ENCODE results near the gene BCL11B. TPM values are rescaled to one million over a fixed set of nuclear protein-coding genes. Genes with fewer than 3 reads are reported as not detected.
"Not testable (repeated sequence)": the region's sequence is repeated elsewhere in the genome, so short reads cannot be mapped to it uniquely, and the experiment has no call there.

BCL11B gene
- total and polyA plus RNA-seq, 2 donors = 15.1 to 55.5 TPM

DNA sequence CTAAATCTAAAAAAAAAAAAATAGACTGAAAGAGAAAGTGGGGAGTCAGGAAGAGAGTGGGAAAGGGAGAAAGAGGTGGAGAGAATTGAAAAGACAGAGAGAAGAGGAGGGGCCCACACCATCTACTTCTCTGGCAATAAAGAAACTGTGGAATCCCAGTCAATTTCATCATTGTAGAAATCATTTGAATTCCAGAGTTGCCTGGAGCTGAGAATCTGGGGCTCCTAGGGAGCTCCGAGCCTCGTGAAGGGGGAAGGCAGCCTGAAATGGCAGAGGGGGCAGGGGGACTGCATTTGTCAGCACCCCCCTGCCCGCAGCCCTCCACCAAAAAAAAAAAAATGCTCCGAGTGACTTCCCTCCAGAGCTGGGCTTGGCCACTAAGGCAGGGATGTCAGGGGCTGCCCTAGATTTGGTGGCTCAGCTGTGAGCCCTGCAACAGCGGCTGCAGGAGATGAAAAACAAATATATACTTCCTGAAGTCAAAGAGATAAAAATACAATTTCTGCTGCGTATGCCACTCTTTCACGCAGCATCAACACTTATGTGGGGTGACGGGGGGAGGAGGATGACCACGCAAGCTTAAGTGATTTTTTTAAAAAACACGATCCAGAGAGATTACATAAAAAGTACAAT, 80.5 kb downstream of the BCL11B start:
- 38% methylated on average over 10 of the region's 10 CpGs for WGBS
- H3K27me3 ChIP-seq (ENCODE audit: control insufficient read depth in 2 of 2, insufficient read depth in 1 of 2, low read length in 1 of 2) = no peaks in the 10 kb centered on the region
- no peaks in the 10 kb centered on the region for H3K9me3 ChIP-seq (ENCODE audit: control insufficient read depth in 2 of 2, insufficient read depth in 1 of 2, low read length in 1 of 2)
- peaks cover 63 to 97% of the 10 kb centered on the region in 2 donors for H3K4me1 ChIP-seq (ENCODE audit: control insufficient read depth in 2 of 2, insufficient read depth in 2 of 2, low read length in 2 of 2)
- peak overlapping the region; percentile 61 to 72 for H3K27ac ChIP-seq (ENCODE audit: low read depth in 1 of 2, low read length in 1 of 2)
- peak in 5 of 9 donors; percentile 28 to 65 (median 48) for DNase-seq (ENCODE audit: low read depth in 6 of 9, low spot score in 9 of 9)
- H3K36me3 ChIP-seq (ENCODE audit: control insufficient read depth in 2 of 2, insufficient read depth in 2 of 2, low read length in 1 of 2) = peaks cover 44 to 96% of the 10 kb centered on the region in 2 donors
- H3K4me3 ChIP-seq (ENCODE audit: low read length in 2 of 2) = peak overlapping the region in 1 of 2 donors; percentile 11

DNA sequence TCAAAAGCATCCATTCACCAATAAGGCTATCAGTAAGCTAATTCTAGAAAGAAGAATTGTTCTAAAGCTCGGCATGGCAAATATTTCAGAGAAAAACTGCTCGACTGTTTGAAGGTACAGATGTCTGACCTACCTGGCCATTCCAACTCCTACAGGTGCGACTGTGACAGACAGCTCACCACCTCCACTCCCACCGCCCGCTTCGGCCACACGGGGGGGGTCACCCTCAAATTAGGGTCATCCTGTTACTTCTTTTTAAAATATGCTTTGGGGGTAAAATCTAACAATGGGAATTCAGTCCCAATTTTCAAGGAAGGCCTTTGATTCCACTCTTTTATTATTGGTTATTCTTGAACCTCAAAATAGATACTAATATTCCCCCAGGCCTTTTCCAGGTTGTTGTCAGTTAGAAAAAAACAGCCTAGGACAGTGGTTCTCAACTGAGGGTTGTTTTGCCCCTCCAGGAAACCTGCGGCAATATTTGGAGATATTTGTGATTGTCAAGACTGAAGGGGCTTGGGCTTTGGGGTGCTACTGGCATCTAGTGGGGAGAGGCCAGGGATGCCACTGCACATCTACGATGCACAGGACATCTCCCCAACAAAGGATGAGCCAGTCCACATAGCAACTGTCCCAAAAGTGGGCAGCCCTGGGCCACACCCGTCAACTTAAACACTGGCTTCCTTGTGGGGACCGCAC, 81.2 kb downstream of the BCL11B start:
- Histone ChIP-seq H3K4me1 (ENCODE audit: control insufficient read depth in 2 of 2, insufficient read depth in 2 of 2, low read length in 2 of 2) (peaks cover 60 to 94% of the 10 kb centered on the region in 2 donors), H3K36me3 (ENCODE audit: control insufficient read depth in 2 of 2, insufficient read depth in 2 of 2, low read length in 1 of 2) (peaks cover 40 to 95% of the 10 kb centered on the region in 2 donors), H3K27me3 (ENCODE audit: control insufficient read depth in 2 of 2, insufficient read depth in 1 of 2, low read length in 1 of 2) (no peaks in the 10 kb centered on the region), H3K27ac (ENCODE audit: low read depth in 1 of 2, low read length in 1 of 2) (peak overlapping the region in 1 of 2 donors; percentile 61), H3K9me3 (ENCODE audit: control insufficient read depth in 2 of 2, insufficient read depth in 1 of 2, low read length in 1 of 2) (no peaks in the 10 kb centered on the region), H3K4me3 (ENCODE audit: low read length in 2 of 2) (no peak overlapping the region)
- no peak for DNase-seq (ENCODE audit: low read depth in 6 of 9, low spot score in 9 of 9)
- WGBS = 83% methylated on average over 11 of the region's 11 CpGs

DNA sequence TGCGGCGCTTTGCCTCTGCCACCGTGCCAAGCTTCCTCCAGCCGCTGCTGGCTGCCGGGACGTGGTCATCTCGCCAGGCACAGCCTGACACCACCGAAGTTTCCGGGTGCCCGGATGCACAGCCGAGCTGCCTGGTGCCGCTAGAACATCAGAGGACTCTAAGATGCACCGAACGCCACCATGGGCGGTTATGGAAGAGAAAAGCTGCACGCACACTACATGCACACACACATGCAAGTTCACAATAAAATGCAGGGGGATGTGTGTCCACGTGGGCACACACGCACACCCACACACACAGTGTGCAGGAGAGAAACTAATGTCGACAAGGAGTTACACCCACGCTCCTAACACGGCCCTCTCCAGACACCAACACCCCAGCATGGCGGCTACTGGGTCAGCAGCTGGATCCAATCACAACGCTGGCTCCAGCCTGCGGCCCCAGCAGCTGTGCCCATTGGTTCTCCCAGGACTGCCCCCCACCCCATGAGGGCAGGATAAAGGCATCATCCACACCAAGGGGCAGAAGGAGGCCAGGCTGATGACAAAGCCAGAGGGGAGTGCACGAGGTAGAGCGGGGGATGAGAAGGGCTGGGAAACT, 82.7 kb downstream of the BCL11B start:
- DNase-seq (ENCODE audit: low read depth in 6 of 9, low spot score in 9 of 9) = no peak
- Histone ChIP-seq H3K36me3 (ENCODE audit: control insufficient read depth in 2 of 2, insufficient read depth in 2 of 2, low read length in 1 of 2) (peaks cover 36 to 94% of the 10 kb centered on the region in 2 donors), H3K27ac (ENCODE audit: low read depth in 1 of 2, low read length in 1 of 2) (peak overlapping the region; percentile 48 to 66), H3K9me3 (ENCODE audit: control insufficient read depth in 2 of 2, insufficient read depth in 1 of 2, low read length in 1 of 2) (no peaks in the 10 kb centered on the region), H3K4me3 (ENCODE audit: low read length in 2 of 2) (no peak overlapping the region), H3K4me1 (ENCODE audit: control insufficient read depth in 2 of 2, insufficient read depth in 2 of 2, low read length in 2 of 2) (peaks cover 54 to 88% of the 10 kb centered on the region in 2 donors), H3K27me3 (ENCODE audit: control insufficient read depth in 2 of 2, insufficient read depth in 1 of 2, low read length in 1 of 2) (no peaks in the 10 kb centered on the region)
- WGBS = 88% methylated on average over 26 of the region's 26 CpGs

DNA sequence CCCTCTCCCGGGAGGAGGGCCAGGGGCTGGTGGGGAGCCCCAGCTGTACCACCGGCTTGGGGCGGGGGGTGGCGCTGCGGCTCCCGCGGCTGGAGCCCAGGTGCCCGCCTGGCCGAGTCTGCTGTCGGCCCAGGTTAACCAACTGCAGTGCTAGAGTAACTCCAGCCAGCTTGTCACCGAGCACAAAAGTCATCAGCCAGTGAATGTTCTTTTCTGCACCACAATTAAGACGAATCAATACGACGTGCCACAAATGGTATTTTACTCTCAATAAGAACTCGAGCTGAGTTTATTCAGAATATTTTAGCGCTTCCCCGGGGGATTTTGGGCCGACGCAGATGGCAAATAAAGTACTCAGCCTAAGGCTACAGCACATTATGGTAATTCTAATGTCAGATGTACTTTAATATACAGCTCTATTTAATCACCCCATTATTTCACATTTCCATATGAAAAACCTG, 83.2 kb downstream of the BCL11B start:
- H3K27ac ChIP-seq (ENCODE audit: low read depth in 1 of 2, low read length in 1 of 2) = peak overlapping the region; percentile 44 to 58
- DNase-seq (ENCODE audit: low read depth in 6 of 9, low spot score in 9 of 9) = no peak

GRCh38 chr14:99187858-99188257, 84.1 kb downstream of the BCL11B start:
- 78% methylated on average over 8 of the region's 8 CpGs for WGBS
- H3K4me3 ChIP-seq (ENCODE audit: low read length in 2 of 2) = no peak overlapping the region
- no peaks in the 10 kb centered on the region for H3K27me3 ChIP-seq (ENCODE audit: control insufficient read depth in 2 of 2, insufficient read depth in 1 of 2, low read length in 1 of 2)
- H3K27ac ChIP-seq (ENCODE audit: low read depth in 1 of 2, low read length in 1 of 2) = peak overlapping the region in 1 of 2 donors; percentile 33
- peaks cover 43 to 94% of the 10 kb centered on the region in 2 donors for H3K36me3 ChIP-seq (ENCODE audit: control insufficient read depth in 2 of 2, insufficient read depth in 2 of 2, low read length in 1 of 2)
- peaks cover 42 to 87% of the 10 kb centered on the region in 2 donors for H3K4me1 ChIP-seq (ENCODE audit: control insufficient read depth in 2 of 2, insufficient read depth in 2 of 2, low read length in 2 of 2)
- peaks cover 0 to 3% of the 10 kb centered on the region in 2 donors for H3K9me3 ChIP-seq (ENCODE audit: control insufficient read depth in 2 of 2, insufficient read depth in 1 of 2, low read length in 1 of 2)
- DNase-seq (ENCODE audit: low read depth in 6 of 9, low spot score in 9 of 9) = no peak

More for the DNA sequence above, 83.2 kb downstream of the BCL11B start:
- Histone ChIP-seq H3K36me3 (ENCODE audit: control insufficient read depth in 2 of 2, insufficient read depth in 2 of 2, low read length in 1 of 2) (peaks cover 35 to 94% of the 10 kb centered on the region in 2 donors), H3K4me3 (ENCODE audit: low read length in 2 of 2) (no peak overlapping the region), H3K27me3 (ENCODE audit: control insufficient read depth in 2 of 2, insufficient read depth in 1 of 2, low read length in 1 of 2) (no peaks in the 10 kb centered on the region), H3K9me3 (ENCODE audit: control insufficient read depth in 2 of 2, insufficient read depth in 1 of 2, low read length in 1 of 2) (peaks cover 0 to 2% of the 10 kb centered on the region in 2 donors), H3K4me1 (ENCODE audit: control insufficient read depth in 2 of 2, insufficient read depth in 2 of 2, low read length in 2 of 2) (peaks cover 49 to 89% of the 10 kb centered on the region in 2 donors)
- 66% methylated on average over 19 of the region's 19 CpGs for WGBS

DNA sequence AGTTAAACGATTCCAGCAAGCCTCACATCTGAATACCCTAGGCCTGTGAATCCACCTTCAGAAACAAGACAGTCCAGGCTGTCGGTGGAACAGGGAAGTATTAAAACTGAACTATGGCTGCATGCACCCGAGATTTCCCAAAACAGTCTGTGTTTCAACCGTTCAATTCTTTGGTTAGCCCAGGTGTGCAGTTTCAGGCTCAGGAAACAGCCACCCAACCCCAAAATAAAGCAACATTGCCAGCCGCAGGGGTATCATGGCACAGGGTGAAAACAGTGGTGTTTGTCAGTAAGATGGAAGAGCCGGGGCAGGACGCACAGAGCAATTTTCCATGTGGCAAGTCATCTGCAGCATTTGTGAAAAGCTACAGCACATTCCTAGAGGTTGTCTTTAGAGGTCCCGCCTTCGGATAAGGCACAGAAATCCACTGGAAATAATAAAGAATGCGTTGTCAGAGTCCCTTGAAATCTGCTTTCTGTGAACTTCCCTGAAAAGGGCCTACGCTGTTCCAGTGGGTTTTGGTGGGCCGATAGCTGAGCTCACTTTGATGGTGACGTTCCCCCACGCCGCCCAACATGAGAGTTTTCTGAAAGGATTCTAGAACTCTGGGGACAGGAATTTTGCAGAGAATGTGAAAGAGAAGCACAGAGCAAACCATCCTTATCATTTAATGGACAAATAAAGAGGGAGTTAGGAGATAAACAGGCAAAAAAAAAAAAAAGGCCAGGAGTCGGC, 84.9 kb downstream of the BCL11B start:
- DNase-seq (ENCODE audit: low read depth in 6 of 9, low spot score in 9 of 9) = no peak
- H3K27ac ChIP-seq (ENCODE audit: low read depth in 1 of 2, low read length in 1 of 2) = peak overlapping the region; percentile 3 to 25

GRCh38 chr14:99186336-99186735, 85.7 kb downstream of the BCL11B start:
- 91% methylated on average over 8 of the region's 8 CpGs for WGBS
- Histone ChIP-seq H3K4me1 (ENCODE audit: control insufficient read depth in 2 of 2, insufficient read depth in 2 of 2, low read length in 2 of 2) (peaks cover 30 to 87% of the 10 kb centered on the region in 2 donors), H3K36me3 (ENCODE audit: control insufficient read depth in 2 of 2, insufficient read depth in 2 of 2, low read length in 1 of 2) (peaks cover 49 to 95% of the 10 kb centered on the region in 2 donors)

More for the DNA sequence above, 84.9 kb downstream of the BCL11B start:
- no peak overlapping the region for H3K4me3 ChIP-seq (ENCODE audit: low read length in 2 of 2)
- H3K36me3 ChIP-seq (ENCODE audit: control insufficient read depth in 2 of 2, insufficient read depth in 2 of 2, low read length in 1 of 2) = peaks cover 47 to 94% of the 10 kb centered on the region in 2 donors
- peaks cover 36 to 87% of the 10 kb centered on the region in 2 donors for H3K4me1 ChIP-seq (ENCODE audit: control insufficient read depth in 2 of 2, insufficient read depth in 2 of 2, low read length in 2 of 2)
- 54% methylated on average over 16 of the region's 16 CpGs for WGBS
- H3K27me3 ChIP-seq (ENCODE audit: control insufficient read depth in 2 of 2, insufficient read depth in 1 of 2, low read length in 1 of 2) = no peaks in the 10 kb centered on the region
- H3K9me3 ChIP-seq (ENCODE audit: control insufficient read depth in 2 of 2, insufficient read depth in 1 of 2, low read length in 1 of 2) = peaks cover 0 to 3% of the 10 kb centered on the region in 2 donors

GRCh38 chr14:99185436-99186068, 86.4 kb downstream of the BCL11B start:
- 90% methylated on average over 16 of the region's 16 CpGs for WGBS

More at GRCh38 chr14:99186336-99186735, 85.7 kb downstream of the BCL11B start:
- not testable (repeated sequence) for DNase-seq (ENCODE audit: low read depth in 6 of 9, low spot score in 9 of 9); H3K27me3 ChIP-seq (ENCODE audit: control insufficient read depth in 2 of 2, insufficient read depth in 1 of 2, low read length in 1 of 2); H3K9me3 ChIP-seq (ENCODE audit: control insufficient read depth in 2 of 2, insufficient read depth in 1 of 2, low read length in 1 of 2); H3K4me3 ChIP-seq (ENCODE audit: low read length in 2 of 2)
- peak overlapping the region in 1 of 2 donors; percentile 3 for H3K27ac ChIP-seq (ENCODE audit: low read depth in 1 of 2, low read length in 1 of 2)

More at GRCh38 chr14:99185436-99186068, 86.4 kb downstream of the BCL11B start:
- Histone ChIP-seq H3K36me3 (ENCODE audit: control insufficient read depth in 2 of 2, insufficient read depth in 2 of 2, low read length in 1 of 2) (peaks cover 54 to 95% of the 10 kb centered on the region in 2 donors), H3K9me3 (ENCODE audit: control insufficient read depth in 2 of 2, insufficient read depth in 1 of 2, low read length in 1 of 2) (peaks cover 0 to 3% of the 10 kb centered on the region in 2 donors), H3K27ac (ENCODE audit: low read depth in 1 of 2, low read length in 1 of 2) (peak overlapping the region; percentile 15 to 18), H3K4me3 (ENCODE audit: low read length in 2 of 2) (no peak overlapping the region), H3K27me3 (ENCODE audit: control insufficient read depth in 2 of 2, insufficient read depth in 1 of 2, low read length in 1 of 2) (no peaks in the 10 kb centered on the region), H3K4me1 (ENCODE audit: control insufficient read depth in 2 of 2, insufficient read depth in 2 of 2, low read length in 2 of 2) (peaks cover 24 to 87% of the 10 kb centered on the region in 2 donors)
- DNase-seq (ENCODE audit: low read depth in 6 of 9, low spot score in 9 of 9) = no peak

Data from thymus (tissue), 11 donors.